HTERT RPE-1 (cell line): ENCODE results near the gene SPAM1.
"Not testable (repeated sequence)": the region's sequence is repeated elsewhere in the genome, so short reads cannot be mapped to it uniquely, and the experiment has no call there.

Experiments used
- in situ Hi-C: fragments of 300-500 bp; cut with MboI; formaldehyde crosslinking; loops from 4 replicates; pipeline ENCODE4 v1.14.3; 2020; ENCODE audit warnings: low sequenced_read_pairs

Gene SPAM1

GRCh38 chr7:123945938-123946337, 20.9 kb downstream of the SPAM1 start:
- in situ Hi-C loops = no loop called here

GRCh38 chr7:123948136-123948535, 23.1 kb downstream of the SPAM1 start:
- in situ Hi-C loops = no loop called here

GRCh38 chr7:123958186-123958703, 33.2 kb downstream of the SPAM1 start:
- in situ Hi-C loops = no loop called here

GRCh38 chr7:123961771-123962170, 36.7 kb downstream of the SPAM1 start:
- in situ Hi-C loops = no loop called here

- in situ Hi-C loops = no loop called here
Observed at GRCh38 chr7:123966936-123967335, 41.9 kb downstream of the SPAM1 start.

GRCh38 chr7:123972045-123972444, 47.0 kb downstream of the SPAM1 start:
- in situ Hi-C loops = no loop called here

GRCh38 chr7:123972831-123973230, 47.8 kb downstream of the SPAM1 start:
- in situ Hi-C loops = no loop called here

- in situ Hi-C loops = no loop called here
Observed at GRCh38 chr7:123974326-123974908, 49.4 kb downstream of the SPAM1 start.

GRCh38 chr7:123975084-123975483, 50.0 kb downstream of the SPAM1 start:
- in situ Hi-C loops = no loop called here

- in situ Hi-C loops = no loop called here
Observed at GRCh38 chr7:123977081-123977480, 52.0 kb downstream of the SPAM1 start.

GRCh38 chr7:123979876-123980275, 54.8 kb downstream of the SPAM1 start:
- in situ Hi-C loops = no loop called here

GRCh38 chr7:123987445-123987844, 62.4 kb downstream of the SPAM1 start:
- in situ Hi-C loops = no loop called here

GRCh38 chr7:123992913-123993518, 68.0 kb downstream of the SPAM1 start:
- in situ Hi-C loops = no loop called here

- in situ Hi-C loops = no loop called here
Observed at GRCh38 chr7:123993996-123994395, 69.0 kb downstream of the SPAM1 start.

- in situ Hi-C loops = no loop called here
Observed at GRCh38 chr7:123994449-123994848, 69.4 kb downstream of the SPAM1 start.

GRCh38 chr7:123995617-123996326, 70.7 kb downstream of the SPAM1 start:
- in situ Hi-C loops = no loop called here

- in situ Hi-C loops = no loop called here
Observed at GRCh38 chr7:123996327-123996625, 71.2 kb downstream of the SPAM1 start.

- in situ Hi-C loops = no loop called here
Observed at GRCh38 chr7:123998921-123999320, 73.9 kb downstream of the SPAM1 start.

- in situ Hi-C loops = no loop called here
Observed at GRCh38 chr7:123999703-124000102, 74.7 kb downstream of the SPAM1 start.

GRCh38 chr7:124008296-124008695, 83.3 kb downstream of the SPAM1 start:
- in situ Hi-C loops = not testable (repeated sequence)

- in situ Hi-C loops = no loop called here
Observed at GRCh38 chr7:124009321-124009720, 84.3 kb downstream of the SPAM1 start.
